GM10266 (cell line): ENCODE measurements around the gene ARID4B.

Experiments used
- DNase-seq: peaks from one replicate; pipeline ENCODE4 v3.0.0; 2012; ENCODE audit errors: extremely low spot score
- TF ChIP-seq, protein P1 (sequence below): IDR thresholded peaks from 2 replicates; pipeline ENCODE4 v1.5.1; 2012; ENCODE audit warnings: mild to moderate bottlenecking, low read depth; ENCODE audit not compliant: control insufficient read depth, insufficient read depth; ENCODE audit errors: missing control alignments

Gene ARID4B

DNA sequence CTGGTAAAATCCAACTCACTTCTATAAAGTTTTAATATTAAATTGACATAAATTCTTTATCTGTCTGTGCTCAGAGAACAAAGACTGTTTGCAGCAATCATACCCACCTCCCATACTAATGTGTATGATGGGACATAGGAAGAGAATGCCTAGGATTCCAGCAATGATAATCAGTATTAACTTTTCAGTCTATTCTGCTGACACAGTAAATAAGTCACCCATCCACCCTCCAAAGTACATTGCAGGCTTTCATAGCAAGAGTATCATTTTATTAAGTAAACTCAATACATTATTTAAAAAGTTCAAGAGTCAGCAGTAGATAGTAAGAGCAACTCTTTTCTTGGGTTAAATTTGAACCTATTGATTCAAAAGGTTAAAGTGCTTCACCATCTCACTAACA lies 175.7 kb downstream of the ARID4B start:
- TF ChIP-seq, protein P1, sequence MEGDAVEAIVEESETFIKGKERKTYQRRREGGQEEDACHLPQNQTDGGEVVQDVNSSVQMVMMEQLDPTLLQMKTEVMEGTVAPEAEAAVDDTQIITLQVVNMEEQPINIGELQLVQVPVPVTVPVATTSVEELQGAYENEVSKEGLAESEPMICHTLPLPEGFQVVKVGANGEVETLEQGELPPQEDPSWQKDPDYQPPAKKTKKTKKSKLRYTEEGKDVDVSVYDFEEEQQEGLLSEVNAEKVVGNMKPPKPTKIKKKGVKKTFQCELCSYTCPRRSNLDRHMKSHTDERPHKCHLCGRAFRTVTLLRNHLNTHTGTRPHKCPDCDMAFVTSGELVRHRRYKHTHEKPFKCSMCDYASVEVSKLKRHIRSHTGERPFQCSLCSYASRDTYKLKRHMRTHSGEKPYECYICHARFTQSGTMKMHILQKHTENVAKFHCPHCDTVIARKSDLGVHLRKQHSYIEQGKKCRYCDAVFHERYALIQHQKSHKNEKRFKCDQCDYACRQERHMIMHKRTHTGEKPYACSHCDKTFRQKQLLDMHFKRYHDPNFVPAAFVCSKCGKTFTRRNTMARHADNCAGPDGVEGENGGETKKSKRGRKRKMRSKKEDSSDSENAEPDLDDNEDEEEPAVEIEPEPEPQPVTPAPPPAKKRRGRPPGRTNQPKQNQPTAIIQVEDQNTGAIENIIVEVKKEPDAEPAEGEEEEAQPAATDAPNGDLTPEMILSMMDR = no peak

DNA sequence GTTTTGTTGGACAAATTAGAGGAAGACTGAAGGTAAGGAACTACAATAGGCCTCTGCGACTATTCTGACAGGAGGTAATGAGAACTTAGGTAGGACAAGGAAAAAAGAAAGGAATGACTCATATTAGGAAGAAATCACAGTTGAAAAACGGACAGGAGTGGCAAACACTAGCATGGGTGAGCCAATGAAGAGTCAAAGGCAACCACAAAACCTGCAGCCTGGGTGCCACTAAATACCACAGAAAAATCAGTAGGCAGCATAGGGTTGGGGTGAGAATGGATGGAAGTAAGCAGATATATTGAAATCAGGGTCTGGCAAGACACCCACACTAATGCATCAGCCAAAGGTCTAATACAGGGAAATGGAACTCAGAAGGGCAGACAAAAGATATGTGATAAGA lies 176.9 kb downstream of the ARID4B start:
- DNase-seq = no peak
- TF ChIP-seq, protein P1 = no peak

More for the DNA sequence above, 175.7 kb downstream of the ARID4B start:
- no peak for DNase-seq

DNA sequence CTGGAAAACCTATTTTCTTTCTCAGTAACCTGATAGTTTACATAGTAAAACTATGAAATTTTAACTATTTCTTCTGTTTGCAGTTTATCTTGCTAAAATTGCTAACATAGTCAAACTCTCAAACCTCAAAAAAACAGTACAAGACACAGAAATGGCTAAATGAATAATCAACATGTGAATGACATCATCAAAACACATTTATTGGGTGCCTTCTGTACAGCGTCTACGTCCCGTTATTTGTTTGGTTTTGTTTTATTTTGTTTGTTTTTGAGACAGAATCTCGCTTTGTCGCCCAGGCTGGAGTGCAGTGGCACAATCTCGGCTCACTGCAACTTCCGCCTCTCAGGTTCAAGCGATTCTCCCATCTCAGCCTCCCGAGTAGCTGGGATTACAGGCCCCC lies 178.2 kb downstream of the ARID4B start:
- TF ChIP-seq, protein P1 = no peak
- no peak for DNase-seq

DNA sequence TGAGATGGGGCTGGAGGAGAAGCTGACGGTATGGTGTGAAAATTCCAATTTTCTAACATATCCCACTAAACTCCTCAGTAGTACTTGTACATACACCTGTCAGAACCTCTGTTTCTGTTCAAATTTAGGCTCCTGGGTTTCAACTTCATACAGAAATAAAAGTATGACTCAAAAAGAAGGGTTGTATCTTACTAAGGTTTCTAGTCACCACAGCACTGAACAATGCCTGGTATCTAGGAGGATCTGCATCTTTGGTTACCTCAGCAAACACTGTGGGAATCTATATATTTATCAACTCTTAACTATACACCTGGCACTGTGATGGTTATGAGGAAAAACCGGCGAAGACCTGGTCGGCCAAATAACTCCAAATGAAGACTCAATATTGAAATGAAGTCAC lies 180.7 kb downstream of the ARID4B start:
- DNase-seq = no peak
- TF ChIP-seq, protein P1 = no peak

DNA sequence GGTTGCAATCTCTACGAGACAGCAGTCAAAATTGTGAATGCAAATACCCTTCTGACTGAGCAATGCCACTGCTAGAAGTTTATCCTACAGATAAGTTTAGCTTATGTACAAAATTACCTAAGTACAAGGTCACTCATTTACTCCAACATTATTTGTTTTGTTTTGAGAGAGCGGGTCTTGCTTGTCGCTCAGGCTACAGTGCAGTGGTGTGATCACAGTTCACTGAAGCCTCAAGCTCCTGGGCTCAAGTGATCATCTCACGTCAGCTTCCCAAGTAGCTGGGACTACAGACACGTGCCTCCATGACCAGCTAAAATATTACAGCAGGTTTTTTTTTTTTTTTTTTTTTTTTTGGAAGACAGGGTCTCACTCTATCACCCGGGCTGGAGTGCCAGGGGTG lies 182.3 kb downstream of the ARID4B start:
- TF ChIP-seq, protein P1 = no peak
- DNase-seq = no peak

DNA sequence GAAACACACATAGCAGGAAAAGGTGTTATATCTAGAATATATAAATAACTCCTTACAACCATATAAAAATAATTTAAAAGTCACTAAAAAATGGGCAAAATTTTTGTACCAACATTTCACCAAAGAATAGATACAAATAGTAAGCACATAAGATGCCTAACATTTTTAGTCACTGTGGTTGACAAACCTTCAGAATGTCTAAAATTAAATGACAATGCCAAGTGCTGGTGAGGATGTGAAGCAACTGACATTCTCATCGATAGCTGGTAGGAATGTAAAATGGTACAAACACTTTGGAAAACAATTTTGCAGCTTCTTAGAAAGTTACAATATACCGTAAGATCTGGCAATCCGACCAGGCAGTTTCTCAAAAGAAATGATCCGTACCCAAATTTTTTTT lies 185.0 kb downstream of the ARID4B start:
- DNase-seq = no peak
- TF ChIP-seq, protein P1 = no peak

DNA sequence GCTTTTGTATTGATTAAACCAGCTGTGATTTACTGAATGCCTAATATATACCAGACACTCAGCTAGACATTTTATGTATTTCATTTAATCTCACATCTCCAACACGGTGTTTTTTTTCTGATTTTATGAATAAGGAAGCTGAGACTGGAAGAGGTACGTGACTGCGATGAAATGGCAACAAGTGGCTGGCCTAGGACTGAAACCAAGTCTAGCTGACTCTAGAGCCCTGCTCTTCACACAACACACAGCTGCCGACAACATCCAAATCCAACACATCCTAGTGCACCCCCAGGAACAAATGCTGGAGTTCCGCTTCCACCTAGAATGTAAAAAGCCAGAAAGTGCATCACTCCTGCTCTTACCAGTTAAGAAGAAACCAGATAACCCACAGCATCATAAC lies 188.7 kb downstream of the ARID4B start:
- DNase-seq = no peak
- TF ChIP-seq, protein P1 = no peak
